GM10847 (cell line): ENCODE results near the gene SLC25A53.

Experiments used
- POLR2A ChIP-seq: IDR thresholded peaks from 2 replicates; pipeline ENCODE4 v1.6.1; 2011; ENCODE audit not compliant: insufficient read length; ENCODE audit errors: extremely low read depth

The SLC25A53 gene

GRCh38 chrX:104156630-104157529 lies at the start of gene SLC25A53:
TSS of gene SLC25A53 (minus strand) at chrX:104157009. CDS start at chrX:104105257, 51,752 bp downstream.
- peak; percentile 32 for TF ChIP-seq POLR2A

GRCh38 chrX:104205548-104205947 lies 48.7 kb upstream of the SLC25A53 start:
- TF ChIP-seq POLR2A: no peak

- TF ChIP-seq POLR2A: no peak
Observed at GRCh38 chrX:104195489-104196084, 38.8 kb upstream of the SLC25A53 start.

- no peak for TF ChIP-seq POLR2A
Observed at GRCh38 chrX:104195013-104195412, 38.2 kb upstream of the SLC25A53 start.

GRCh38 chrX:104193485-104193884 lies 36.7 kb upstream of the SLC25A53 start:
- TF ChIP-seq POLR2A: no peak

- no peak for TF ChIP-seq POLR2A
Observed at GRCh38 chrX:104189837-104190236, 33.0 kb upstream of the SLC25A53 start.

- no peak for TF ChIP-seq POLR2A
Observed at GRCh38 chrX:104187931-104188330, 31.1 kb upstream of the SLC25A53 start.

- TF ChIP-seq POLR2A: no peak
Observed at GRCh38 chrX:104183685-104184084, 26.9 kb upstream of the SLC25A53 start.

- TF ChIP-seq POLR2A: no peak
Observed at GRCh38 chrX:104173841-104174240, 17.0 kb upstream of the SLC25A53 start.

GRCh38 chrX:104172788-104173187 lies 16.0 kb upstream of the SLC25A53 start:
- TF ChIP-seq POLR2A: no peak

- TF ChIP-seq POLR2A: no peak
Observed at GRCh38 chrX:104172121-104172520, 15.3 kb upstream of the SLC25A53 start.

- no peak for TF ChIP-seq POLR2A
Observed at GRCh38 chrX:104168127-104168526, 11.3 kb upstream of the SLC25A53 start.

GRCh38 chrX:104166735-104167436 lies 10.1 kb upstream of the SLC25A53 start:
- TF ChIP-seq POLR2A: no peak

GRCh38 chrX:104165894-104166734 lies 9.3 kb upstream of the SLC25A53 start, which contains the start of gene FAM199X:
TSS of gene FAM199X (plus strand) at chrX:104166453. CDS start at chrX:104166786, 333 bp downstream.
- TF ChIP-seq POLR2A: peak; percentile 43

GRCh38 chrX:104151037-104151436 lies 5.8 kb downstream of the SLC25A53 start:
- TF ChIP-seq POLR2A: no peak
